Ovary (tissue), 9 donors: ENCODE data around the gene TOM1L2. TPM values are rescaled to one million over a fixed set of nuclear protein-coding genes. Genes with fewer than 3 reads are reported as not detected.

Experiments used
- DNase-seq, 5 donors: peaks; one replicate each; pipeline ENCODE4 v3.0.0-alpha.2; 2019 to 2020
- H3K27ac ChIP-seq, 2 donors: fragments of 200-600 bp; one replicate each; pipeline versions ENCODE4 v1.5.1 to v1.8.0; 2019 to 2022
- H3K27me3 ChIP-seq: fragments of 200-600 bp; one replicate; pipeline ENCODE4 v1.8.0; 2022
- H3K36me3 ChIP-seq: fragments of 200-600 bp; sonication (generic); one replicate; pipeline ENCODE4 v1.5.1; 2019
- H3K4me1 ChIP-seq: one replicate; pipeline ENCODE4 v1.8.1; 2013; ENCODE audit warnings: mild to moderate bottlenecking, moderate library complexity; ENCODE audit not compliant: insufficient read depth
- H3K4me3 ChIP-seq: fragments of 200-600 bp; sonication (generic); one replicate; pipeline ENCODE4 v1.5.1; 2017
- H3K9me3 ChIP-seq, 2 donors: fragments of 200-600 bp in 1 of 2; sonication (generic) in 1 of 2; one replicate each; pipeline versions ENCODE4 v1.5.1 to v1.8.1; 2013 to 2019; ENCODE audit warnings: mild to moderate bottlenecking in 1 of 2, moderate library complexity in 1 of 2
- EP300 ChIP-seq: sonication (generic); formaldehyde crosslinking; IDR thresholded peaks from one replicate; pipeline ENCODE4 v1.6.1; 2017; ENCODE audit warnings: antibody characterized with exemption
- POLR2A ChIP-seq: fragments of 450-650 bp; IDR thresholded peaks from one replicate; pipeline ENCODE4 v1.6.1; 2017; ENCODE audit warnings: antibody characterized with exemption, mild to moderate bottlenecking, moderate library complexity
- WGBS, 3 donors: extraction: QIAGEN DNeasy Blood & Tissue Kit in 1 of 3; methylation state at CpG; one replicate each; pipeline versions ENCODE4 v1.1.5 to v1.1.7; 2013 to 2017; 5-methylcytosine and 5-hydroxymethylcytosine counted together
- intact Hi-C, 4 donors: fragments of 100-400 bp; cut with DNase I; formaldehyde crosslinking; loops; one replicate each; pipeline versions ENCODE4 v1.11.0 to v1.15.1; 2022 to 2023
- polyA plus RNA-seq, 2 donors: library from polyadenylated mRNA; stranded (reverse); fragments of 200-250 nt in 1 of 2; fragments of 350-450 nt in 1 of 2; fragmentation: Illumina TruSeq in 1 of 2; extraction: RNeasy Lipid Tissue Mini Kit (QIAGEN cat#74804) in 1 of 2; gene quantifications; one replicate each; pipeline ENCODE4 v1.2.3, GENCODE V29; 2013 to 2014
- total RNA-seq, 7 donors: library from RNA; depleted of rRNA in 2 of 7; stranded (reverse); fragments of >200 nt in 2 of 7; fragmentation: NEBNext Ultra II Directional in 3 of 7; extraction: Animal tissue kit (Norgen Biotek cat#: 25700) in 3 of 7; gene quantifications; one replicate each; pipeline versions ENCODE4 v1.1.0 to v1.2.4, GENCODE V29; 2016 to 2023
- TF ChIP-seq, protein P1 (sequence below), 3 donors: fragments of 450-650 bp in 2 of 3; fragments of 200-600 bp in 1 of 3; IDR thresholded peaks; one replicate each; pipeline versions ENCODE4 v1.5.1 to v1.8.0; 2016 to 2022; ENCODE audit warnings: antibody characterized with exemption in 3 of 3, mild to moderate bottlenecking in 1 of 3
- donor health status: DM: no; HTN: no; CAD: no; lungs with moderate emphysema.
- donor health status: DM: no; HTN: no; CAD: no.
- donor health status: Bipolar disorder and iron deficiency.
- donor health status: DM: yes; HTN: yes; CAD: no.
- donor health status: DM: no; HTN: no; CAD: no.
- donor health status: DM: yes; HTN: yes; CAD: no.

The TOM1L2 gene
- total and polyA plus RNA-seq, 9 donors: 25.6 to 62.5 (median 45.9) TPM

GRCh38 chr17:17844079-17844478 lies 128.1 kb downstream of the TOM1L2 start:
- Histone ChIP-seq H3K27me3 (no peaks in the 10 kb centered on the region), H3K27ac (no peak overlapping the region), H3K4me3 (no peak overlapping the region), H3K9me3 (no peaks in the 10 kb centered on the region), H3K4me1 (peaks cover 22% of the 10 kb centered on the region), H3K36me3 (no peaks in the 10 kb centered on the region)
- 78 to 88% (median 81%) methylated on average over 5 to 7 of the region's 7 CpGs for WGBS, 3 donors
- intact Hi-C loops: no loop called here
- TF ChIP-seq, protein P1, sequence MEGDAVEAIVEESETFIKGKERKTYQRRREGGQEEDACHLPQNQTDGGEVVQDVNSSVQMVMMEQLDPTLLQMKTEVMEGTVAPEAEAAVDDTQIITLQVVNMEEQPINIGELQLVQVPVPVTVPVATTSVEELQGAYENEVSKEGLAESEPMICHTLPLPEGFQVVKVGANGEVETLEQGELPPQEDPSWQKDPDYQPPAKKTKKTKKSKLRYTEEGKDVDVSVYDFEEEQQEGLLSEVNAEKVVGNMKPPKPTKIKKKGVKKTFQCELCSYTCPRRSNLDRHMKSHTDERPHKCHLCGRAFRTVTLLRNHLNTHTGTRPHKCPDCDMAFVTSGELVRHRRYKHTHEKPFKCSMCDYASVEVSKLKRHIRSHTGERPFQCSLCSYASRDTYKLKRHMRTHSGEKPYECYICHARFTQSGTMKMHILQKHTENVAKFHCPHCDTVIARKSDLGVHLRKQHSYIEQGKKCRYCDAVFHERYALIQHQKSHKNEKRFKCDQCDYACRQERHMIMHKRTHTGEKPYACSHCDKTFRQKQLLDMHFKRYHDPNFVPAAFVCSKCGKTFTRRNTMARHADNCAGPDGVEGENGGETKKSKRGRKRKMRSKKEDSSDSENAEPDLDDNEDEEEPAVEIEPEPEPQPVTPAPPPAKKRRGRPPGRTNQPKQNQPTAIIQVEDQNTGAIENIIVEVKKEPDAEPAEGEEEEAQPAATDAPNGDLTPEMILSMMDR (IDR thresholded peaks at IDR 0.05): no peak
- TF ChIP-seq POLR2A (no peak), EP300 (no peak)
- peak in 1 of 5 donors; percentile 25 for DNase-seq

DNA sequence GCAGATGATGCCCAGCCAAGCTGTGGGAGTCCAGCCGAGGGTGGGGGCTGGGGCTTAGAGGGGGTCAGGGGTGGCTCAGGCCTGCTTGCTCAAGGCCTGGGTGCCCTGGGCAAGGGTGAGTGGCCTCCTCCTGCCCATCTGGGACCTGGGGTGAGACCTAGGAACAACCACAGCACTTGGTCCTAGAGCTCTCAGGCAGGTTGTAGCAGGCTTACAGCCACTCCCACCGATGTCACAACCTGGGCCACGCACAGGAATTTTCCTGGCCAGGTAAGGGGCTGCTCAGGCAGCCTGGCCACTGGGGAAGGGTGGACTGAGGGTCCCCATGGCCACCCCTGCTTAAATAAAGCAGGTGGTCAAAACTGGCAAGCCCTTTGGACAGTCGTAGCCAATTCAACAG lies 129.1 kb downstream of the TOM1L2 start:
- TF ChIP-seq, protein P1 (IDR thresholded peaks at IDR 0.05): no peak
- TF ChIP-seq EP300 (no peak), POLR2A (no peak)
- Histone ChIP-seq H3K36me3 (no peaks in the 10 kb centered on the region), H3K4me3 (no peak overlapping the region), H3K4me1 (peaks cover 14% of the 10 kb centered on the region), H3K27ac (no peak overlapping the region), H3K9me3 (no peaks in the 10 kb centered on the region), H3K27me3 (no peaks in the 10 kb centered on the region)
- 80 to 89% (median 88%) methylated on average over 4 of the region's 4 CpGs for WGBS, 3 donors
- peak in 1 of 5 donors; percentile 23 for DNase-seq
- intact Hi-C loops: no loop called here

GRCh38 chr17:17842111-17842876 lies 129.9 kb downstream of the TOM1L2 start:
- no peaks in the 10 kb centered on the region for H3K27me3 ChIP-seq
- H3K9me3 ChIP-seq: no peaks in the 10 kb centered on the region
- H3K4me3 ChIP-seq: no peak overlapping the region
- peaks cover 14% of the 10 kb centered on the region for H3K4me1 ChIP-seq
- intact Hi-C loops: no loop called here
- TF ChIP-seq EP300: no peak
- TF ChIP-seq, protein P1 (IDR thresholded peaks at IDR 0.05): no peak
- TF ChIP-seq POLR2A: no peak
- H3K36me3 ChIP-seq: no peaks in the 10 kb centered on the region
- peak in 2 of 5 donors; percentile 23 to 43 for DNase-seq
- 42 to 50% (median 43%) methylated on average over 4 to 9 of the region's 9 CpGs for WGBS, 3 donors
- H3K27ac ChIP-seq: peak overlapping the region; percentile 96 to 100

DNA sequence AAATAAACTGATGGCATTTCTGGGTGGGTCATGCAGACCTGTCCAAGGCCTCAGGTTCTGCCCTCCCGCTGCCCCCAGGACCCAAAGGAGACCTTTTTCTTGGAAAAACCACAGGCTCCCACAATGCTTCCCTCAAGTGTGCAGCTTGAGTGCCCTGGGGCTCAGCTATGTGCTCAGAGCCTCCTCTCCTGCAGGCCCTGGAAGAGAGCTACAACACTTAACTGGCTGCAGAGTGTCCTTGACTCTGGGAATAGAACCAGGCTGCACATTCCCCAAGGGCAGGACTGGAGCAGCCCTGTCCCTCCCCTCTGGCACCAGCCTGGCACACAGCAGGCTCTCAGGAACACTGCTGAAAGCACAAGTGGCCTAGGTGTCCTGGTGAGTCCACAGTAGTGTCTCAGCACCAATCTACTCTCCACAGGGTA lies 130.6 kb downstream of the TOM1L2 start:
- Histone ChIP-seq H3K4me1 (peaks cover 17% of the 10 kb centered on the region), H3K27ac (peak overlapping the region; percentile 96 to 100), H3K4me3 (no peak overlapping the region), H3K27me3 (no peaks in the 10 kb centered on the region), H3K9me3 (no peaks in the 10 kb centered on the region), H3K36me3 (no peaks in the 10 kb centered on the region)
- intact Hi-C loops: no loop called here
- TF ChIP-seq, protein P1 (IDR thresholded peaks at IDR 0.05): no peak
- no peak for TF ChIP-seq EP300
- TF ChIP-seq POLR2A: no peak
- peak in 4 of 5 donors; percentile 23 to 40 (median 36) for DNase-seq
- WGBS, 3 donors: 70 to 80% (median 74%) methylated on average over 1 of the region's 1 CpG
